ENCODE results near the gene PIP5K1C.

PIP5K1C gene

DNA sequence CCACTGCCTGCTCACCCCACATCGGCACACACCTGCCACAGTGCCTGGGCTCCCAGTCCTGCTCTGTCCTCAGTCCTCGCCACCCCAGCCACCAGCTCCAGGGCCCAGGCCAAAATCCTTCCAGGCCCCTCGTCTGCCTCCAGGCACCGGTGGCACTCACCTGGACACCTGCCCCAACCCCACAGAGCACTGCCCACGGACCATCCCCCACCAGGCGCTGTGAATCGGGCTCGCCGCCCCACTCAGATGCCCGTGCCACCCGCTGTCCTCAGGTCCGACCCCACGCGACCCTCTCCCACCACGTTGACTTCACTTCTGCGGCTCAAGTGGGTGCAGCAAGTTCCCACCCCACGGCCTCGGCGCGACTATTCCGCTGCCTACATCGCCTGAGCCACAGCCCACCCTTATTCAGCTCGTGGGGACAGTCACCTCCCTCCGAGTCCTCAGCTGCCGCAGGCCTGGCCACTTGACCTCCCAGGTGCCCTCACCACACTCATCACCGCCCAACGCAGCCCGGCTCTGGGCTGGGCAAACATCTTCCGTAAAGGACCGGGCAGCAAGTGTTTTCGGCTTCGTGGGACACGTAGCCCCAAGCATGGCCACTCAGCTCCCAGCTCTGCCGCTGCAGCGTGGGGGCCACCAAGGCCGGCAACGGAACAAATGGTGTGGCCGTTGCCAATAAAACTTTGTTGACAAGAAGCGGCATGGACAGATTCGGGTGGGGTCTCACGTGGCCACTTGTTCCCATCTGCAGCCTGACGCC is 5.7 kb downstream of the PIP5K1C start:
- no peak for DNase-seq (ENCODE audit: low spot score)

DNA sequence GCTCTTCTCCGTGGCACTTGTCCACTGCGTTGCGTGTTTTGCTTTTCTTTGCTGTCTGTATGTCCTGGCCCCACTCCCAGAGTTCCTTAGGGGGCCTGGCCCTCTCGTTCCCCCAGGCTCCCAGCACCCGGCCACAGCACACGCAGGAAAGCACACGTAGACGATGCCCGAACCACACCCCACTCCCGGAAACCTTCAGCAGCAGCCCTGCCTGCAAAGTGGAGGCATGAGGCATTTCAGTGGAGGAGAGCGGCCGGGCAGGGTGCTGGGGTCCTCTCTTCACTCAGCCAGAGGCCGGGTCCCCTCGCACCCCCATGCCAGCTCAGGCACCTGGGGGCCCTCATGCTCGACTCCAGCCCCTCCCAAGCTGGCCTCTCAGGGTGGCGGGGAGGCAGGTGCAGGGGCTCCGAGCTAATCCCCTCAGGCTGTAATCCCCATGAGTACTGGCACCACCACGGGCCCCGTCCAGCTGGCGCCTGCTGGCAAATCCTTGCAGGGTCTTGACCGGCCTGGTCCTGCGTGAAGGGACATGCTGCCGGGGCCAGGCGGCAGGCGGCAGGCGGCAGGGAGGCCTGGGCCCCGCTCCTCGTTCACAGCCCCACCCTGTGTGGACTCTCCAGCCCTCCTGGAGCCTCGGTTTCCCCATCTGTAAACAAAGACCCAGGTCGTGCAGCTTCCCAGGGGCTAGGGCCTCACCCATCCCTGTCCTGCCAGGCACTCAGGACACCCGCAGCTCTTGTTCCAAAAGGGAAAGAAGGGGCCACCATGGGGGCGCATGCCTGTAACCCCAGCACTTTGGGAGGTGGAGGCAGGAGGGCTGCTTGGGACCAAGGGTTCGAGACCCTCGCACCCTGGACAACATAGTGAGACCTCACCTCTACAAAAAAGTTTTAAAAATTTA is 7.0 kb downstream of the PIP5K1C start:
- no peak for DNase-seq (ENCODE audit: low spot score)

DNA sequence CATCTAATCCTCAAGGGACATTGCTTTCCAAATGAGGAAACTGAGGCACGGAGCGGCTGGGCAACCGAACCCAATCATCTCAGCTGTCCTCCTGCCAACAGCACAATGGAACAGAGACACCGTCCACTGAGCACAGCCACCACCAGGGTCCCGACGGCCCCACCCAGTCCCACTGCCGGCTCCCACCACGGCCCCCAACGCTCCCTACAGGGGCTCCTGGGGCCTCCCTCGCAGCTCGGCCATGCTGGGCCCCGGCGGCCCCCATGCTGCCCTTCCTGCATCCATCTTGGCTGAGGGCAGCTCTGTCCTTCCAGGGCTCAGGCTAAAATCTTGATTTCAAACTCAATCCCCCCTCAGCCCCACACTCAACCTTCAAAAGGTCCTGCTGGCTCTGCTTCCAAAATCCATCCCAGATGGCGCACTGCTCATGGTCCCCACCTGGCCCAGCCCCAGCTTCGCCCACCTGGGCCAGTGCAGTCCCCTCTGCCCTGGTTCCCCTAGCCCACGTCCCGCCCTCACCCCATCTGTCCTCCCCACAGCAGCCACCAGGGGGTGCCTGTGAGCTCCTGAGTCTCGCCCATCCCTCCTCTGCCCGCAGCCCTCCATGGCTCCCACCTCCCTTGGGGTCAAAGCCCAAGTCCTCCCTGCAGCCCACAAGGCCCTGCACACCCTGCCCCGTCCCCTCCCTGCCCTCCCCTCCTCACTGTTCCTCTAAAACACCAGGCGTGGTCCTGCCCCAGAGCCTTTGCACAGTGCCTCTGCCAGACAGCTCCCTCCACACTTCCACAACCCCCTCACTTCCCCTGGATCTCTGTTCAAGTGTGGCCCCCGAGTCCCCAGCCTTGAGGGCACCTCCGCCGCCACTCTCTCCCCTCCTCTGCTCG is 7.9 kb downstream of the PIP5K1C start:
- DNase-seq (ENCODE audit: low spot score): peak; percentile 73

DNA sequence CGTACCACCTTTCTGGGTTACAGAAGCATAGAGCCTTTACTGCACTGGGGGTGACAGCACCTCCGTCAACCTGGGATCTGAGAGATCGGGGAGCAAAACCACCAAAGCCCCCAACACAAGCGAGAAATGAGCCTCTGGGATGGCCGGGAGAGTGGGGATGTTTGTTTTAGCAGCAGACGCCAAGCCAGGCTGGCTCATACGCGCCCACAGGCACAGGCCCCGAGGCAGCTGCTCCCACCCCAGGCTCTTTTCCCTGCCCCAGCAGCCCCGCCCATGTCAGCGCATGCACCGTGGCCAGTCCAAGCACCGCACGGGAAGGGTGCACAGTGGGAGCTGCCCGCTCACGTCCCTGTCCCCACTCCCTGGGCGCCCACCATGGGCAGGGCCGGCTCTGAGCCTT is 8.5 kb downstream of the PIP5K1C start:
- peak; percentile 10 for DNase-seq (ENCODE audit: low spot score)

DNA sequence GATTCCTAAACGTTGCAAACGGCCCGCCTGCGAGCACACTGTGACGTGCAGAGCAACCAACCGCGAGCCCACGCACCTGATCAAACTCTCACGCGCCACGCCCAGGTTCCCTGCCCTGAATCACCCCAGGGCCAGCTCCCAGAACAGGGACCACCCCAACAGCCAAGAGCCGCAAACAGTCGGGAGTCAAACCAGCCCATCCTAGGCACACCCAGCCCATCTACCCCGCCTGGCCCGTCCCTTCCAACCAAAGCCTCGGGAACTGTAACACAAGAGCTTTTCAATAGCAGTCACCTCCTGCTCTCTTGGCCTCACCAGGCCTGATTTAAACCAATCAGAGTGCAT is 8.9 kb downstream of the PIP5K1C start:
- DNase-seq (ENCODE audit: low spot score): peak; percentile 3

DNA sequence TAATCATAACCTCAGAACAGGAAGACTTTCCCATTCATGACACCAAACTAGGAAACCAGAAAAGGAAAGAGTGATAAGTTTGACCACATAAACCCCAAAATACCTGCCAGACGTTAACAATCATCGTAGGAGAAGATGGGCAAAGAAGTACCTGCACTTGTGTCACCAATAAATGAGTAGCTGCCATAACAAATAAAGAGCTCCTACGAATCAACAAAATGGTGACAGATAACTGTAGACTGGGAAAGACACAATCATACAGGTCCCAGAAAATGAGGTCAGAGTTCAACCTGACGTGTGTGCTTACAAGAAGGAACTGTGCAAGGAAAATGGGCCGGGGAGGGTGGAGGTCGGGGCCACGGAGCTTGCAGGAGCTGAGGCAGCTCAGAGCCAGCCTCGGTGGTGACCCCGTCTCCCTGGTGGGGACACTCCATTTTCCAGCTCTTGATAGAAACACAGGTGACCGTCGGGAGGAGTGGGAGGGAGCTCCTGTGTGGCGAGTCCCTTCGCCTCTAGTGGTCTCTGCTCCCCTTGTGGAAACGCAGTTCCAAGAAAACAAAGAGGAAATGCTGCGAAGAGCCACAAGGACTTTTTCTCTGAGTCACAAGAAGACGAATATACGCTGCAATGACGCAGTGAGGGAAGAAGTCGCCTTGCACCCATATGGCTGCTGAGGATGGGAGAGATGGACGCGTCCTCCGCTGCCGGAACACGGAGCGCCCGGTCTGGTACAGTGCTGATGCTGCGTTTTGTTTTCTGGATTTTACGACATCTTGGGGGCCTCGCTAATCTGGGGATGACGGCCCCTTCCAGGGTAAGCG is 9.5 kb downstream of the PIP5K1C start:
- DNase-seq (ENCODE audit: low spot score): peak; percentile 6

DNA sequence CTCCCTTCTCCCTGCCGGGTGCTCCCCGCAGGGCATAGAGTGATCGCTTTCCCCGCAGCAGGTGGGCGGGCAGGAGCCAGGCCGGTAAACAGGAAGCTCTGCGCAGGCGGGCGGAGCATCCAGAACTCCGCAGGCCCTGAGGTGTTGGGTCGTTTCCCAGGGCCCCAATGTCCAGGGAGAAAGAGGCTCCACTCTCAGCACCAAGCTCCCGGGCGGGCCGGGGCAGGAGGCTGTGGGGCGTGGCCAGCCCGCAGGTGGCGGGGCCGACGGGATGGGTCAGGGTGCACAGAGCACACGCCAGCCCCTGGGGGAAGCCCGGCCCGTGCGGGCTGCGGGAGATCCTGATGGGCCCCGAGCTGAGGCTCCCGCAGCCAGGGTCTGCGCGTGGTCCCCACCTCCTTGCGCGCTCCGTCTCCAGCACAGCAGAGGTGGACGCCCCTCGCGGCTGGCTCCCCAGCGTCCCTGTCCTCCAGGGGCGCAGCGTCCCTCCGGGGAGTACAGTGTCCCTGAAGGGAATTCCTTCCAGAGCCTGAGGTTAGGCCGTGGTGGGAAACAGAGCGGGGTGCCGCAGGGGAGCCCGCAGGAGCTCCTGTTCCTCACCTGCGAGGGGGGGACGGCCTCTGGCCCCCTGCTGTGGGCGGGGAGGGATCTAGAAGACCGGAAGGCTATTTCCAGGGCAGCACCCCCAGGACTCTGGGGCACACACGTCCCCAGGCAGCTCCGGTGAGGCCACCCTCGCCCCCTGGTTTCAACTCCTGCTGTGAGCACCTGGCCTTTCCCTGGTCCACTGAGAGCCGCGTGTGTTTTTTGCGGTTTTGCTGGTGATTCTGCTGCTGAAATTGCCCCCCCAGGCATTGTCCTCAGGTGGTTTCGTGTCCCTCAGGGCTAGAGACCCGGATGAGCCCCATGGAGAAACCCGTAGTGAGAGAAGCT is 12.2 kb downstream of the PIP5K1C start:
- DNase-seq (ENCODE audit: low spot score): peak; percentile 77

DNA sequence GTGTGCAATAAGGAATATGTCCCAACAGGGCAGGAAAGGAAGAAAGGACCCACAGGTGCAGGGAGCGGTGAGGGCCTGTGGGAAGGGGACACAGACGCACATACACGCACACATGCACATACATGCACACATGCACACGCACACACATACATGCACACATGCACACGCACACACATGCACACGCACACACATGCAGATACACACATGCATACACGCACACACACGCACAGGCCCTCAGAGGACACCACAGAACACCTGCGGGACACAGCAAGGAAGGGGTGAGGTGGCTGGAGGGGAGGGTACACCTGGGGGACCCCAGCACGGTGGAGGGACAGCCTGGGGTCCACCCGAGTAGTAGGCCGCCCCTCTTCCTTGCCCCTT is 12.9 kb downstream of the PIP5K1C start:
- DNase-seq (ENCODE audit: low spot score): no peak

DNA sequence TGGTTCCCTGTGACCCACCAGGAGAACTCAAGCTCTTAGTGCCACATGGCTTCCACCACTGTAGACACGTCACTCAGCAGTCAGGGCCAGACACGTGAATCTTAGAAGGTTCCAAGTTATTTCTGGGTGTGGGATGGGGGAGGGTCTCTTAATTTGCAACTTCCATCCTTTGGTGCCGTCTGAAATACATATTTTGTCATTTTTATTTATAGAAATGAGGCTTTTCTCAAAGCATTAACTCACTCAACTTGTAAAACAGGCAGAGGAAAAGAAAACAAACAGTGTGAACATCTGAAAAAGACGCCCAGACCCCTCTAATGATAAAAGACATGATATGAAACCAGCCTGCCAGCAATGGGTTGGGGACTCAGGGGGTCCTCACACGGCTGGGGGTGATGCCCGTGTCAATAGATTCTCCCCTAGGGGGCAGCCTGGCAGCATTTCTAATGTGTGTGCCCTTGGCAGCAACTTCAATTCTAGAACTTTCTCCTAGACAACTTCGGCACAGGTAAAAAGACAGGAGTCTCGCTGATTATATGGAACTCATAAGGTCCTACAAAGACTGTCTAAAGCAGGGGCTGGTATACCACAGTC is 15.4 kb downstream of the PIP5K1C start:
- DNase-seq (ENCODE audit: low spot score): no peak

DNA sequence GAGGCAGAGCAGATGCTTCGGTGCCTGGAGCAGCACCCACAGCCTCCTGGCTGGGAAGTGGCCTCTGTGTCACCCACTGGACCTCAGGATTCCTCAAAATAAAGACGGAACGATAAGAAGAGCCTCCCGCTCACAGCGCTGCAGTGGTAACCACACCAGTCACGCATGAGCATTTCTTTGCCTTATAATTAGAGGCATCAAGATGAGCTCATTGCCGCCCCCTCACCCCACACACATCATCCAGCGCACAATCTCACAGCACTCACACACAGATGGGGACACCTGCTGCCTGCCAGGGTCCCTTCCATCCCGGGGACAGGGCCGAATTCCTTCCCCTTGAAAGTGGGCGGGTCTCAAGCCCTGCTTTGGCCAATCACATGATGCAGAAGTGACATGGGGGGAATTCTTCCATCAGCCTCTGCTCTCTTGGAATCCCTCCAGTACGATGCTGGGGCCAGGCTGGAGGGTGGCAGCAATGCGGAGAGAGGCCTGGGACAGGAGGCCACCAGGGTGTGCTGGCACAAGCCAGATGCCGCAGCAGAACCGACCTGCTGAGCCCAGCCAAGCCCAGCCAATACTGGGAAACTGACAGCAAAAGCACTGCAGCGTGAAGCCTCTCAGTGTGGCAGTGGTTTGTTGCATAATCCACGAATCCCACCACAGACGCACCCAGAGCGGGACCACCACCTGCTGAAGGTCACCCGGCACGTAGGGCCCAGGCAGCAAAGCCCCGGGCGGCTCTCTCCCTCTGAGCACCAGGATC is 16.0 kb downstream of the PIP5K1C start:
- DNase-seq (ENCODE audit: low spot score): no peak

DNA sequence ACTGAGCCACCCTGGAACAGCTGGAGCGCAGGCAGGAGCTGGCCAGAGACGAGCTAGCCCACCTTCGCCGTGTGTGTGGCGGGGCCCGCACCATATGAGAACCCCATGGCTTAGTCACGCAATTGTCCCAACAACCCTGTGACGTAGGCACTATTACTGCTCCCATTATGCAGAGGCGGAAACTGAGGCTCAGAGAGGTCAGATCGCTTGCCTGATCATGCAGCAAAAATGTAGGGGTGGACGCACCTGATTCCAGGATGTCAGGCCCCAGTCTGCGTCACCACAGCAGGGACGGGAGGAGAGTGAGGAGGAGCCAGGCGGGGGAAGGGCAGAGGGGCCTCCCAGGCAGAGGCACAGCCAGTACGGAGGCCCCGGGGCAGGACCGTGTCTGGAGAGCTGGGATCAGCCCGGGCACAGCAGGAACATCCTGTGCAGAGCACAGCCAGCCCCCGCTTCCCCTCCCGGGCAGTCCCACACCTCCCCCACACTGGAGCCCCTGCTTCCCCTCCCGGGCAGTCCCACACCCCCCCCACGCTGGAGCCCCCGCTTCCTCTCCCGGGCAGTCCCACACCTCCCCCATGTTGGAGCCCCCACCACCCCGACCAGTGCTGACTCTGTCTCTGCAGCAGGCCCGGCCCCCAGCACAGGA is 16.7 kb downstream of the PIP5K1C start:
- DNase-seq (ENCODE audit: low spot score): peak; percentile 89

DNA sequence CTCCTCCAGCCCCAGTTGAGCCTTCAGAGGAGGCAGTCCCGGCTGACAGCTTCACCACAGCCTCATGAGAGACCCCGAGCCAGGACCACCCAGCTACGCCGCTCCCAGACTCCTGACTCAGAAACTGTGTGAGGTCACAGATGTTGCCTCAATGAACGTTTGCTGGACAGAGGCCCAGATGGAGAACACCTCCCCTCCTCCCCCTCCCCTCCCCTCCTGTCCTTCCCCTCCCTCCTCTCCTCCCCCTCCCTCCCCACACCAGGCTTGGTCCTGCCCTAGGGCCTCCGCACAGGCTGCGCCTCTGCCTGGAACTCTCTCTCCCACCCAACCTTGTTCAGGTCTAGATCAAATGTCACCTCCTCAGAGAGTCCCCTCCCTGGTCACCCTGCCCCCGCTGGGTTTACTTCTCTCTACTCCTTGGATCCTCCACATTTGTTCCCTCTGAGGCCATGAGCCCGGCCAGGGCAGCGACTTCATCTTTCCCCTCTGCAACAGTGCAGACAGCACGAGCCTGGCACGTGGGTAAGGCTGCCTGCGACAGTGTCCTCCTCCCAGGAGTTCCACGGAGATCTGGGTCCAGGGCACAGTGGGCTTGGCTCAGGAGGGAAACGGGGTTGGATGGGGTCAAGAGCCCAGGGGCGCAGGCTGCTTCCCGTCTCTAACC is 17.4 kb downstream of the PIP5K1C start:
- no peak for DNase-seq (ENCODE audit: low spot score)

DNA sequence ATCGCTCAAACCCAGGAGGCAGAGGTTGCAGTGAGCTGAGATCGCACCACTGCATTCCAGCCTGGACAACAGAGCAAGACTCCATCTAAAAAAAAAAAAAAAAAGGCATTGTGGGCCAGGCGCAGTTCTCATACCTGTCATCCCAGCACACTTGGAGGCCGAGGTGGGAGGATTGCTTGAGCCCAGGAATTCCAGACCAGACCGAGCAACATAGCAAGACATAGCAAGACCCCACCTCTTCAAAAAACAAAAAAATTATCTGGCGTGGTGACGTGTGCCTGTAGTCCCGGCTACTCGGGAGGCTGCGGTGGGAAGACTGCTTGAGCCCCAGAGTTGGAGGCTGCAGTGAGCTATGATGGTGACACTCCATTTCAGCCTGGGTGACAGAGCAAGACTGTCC is 18.0 kb downstream of the PIP5K1C start:
- DNase-seq (ENCODE audit: low spot score): no peak

DNA sequence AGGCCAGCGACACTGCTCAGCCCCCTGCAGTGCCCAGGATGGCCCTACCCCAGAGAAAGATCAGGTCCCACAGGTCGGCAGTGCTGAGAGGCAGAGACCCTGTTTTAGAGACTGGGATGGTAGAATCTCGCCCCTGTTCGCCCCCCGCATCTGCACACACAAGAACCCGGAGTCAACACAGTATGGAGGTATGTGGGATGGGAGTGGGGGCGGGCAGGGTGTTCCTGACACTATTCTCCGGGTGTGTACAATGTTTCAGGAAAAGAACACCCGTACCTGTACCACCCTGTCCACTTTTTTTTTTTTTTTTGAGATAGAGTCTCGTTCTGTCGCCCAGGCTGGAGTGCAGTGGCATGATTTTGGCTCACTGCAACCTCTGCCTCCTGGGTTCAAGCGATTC is 19.3 kb downstream of the PIP5K1C start:
- DNase-seq (ENCODE audit: low spot score): no peak

DNA sequence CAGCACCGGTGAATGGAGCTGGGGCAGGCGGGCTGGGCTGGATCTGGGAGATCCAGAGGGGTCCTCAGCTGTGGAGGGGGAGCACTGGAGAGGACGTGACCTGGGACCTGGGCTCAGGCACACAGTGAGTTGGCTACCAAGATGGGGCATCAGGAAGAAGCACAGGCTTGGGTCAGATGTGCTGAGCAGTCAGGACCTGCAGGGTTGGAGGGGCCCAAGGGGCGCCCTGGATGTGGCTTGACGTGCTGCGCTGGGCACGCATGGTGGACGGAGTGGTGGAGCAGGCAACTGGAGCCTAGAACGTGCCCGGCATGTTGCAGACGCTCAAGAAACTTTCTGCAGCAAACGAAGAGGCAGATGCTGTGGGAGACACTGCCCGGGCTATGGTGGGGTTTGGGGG is 20.7 kb downstream of the PIP5K1C start:
- DNase-seq (ENCODE audit: low spot score): no peak

DNA sequence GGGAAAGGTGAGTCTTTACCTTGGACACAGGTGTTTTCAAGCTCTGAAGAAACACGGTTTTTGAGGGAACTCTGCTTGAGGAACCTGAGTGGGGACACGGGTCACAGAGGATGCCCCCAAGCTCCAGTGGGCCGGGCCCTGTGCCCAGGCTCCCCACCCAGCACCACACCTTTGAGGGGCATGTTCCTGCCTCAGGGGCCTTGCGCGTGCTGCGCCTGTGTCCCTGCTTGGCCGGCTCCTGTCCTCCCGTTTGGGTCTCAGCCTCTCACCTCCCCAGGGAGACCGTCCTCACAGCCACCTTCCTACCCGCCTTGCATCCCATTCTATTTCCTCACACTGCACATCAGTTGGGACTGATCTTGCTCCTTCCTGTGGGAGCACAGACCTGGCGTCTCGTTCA is 21.1 kb downstream of the PIP5K1C start:
- DNase-seq (ENCODE audit: low spot score): no peak

DNA sequence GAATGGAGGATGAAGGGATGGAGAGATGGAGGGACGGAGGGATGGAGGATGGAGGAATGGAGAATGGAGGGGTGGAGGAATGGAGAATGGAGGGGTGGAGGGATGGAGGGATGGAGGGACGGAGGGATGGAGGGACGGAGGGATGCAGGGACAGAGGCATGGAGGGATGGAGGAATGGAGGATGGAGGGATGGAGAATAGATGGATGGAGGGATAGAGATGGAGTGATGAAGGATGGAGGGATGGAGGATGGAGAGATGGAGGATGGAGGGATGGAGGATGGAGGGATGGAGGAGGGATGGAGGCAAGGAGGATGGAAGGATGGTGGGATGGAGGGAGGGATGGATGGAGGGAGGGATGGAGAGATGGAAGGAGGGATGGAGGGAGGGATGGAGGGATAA is 22.1 kb downstream of the PIP5K1C start:
- DNase-seq (ENCODE audit: low spot score): no peak
